Measurements from ENCODE around the gene MACROH2A1.

Gene MACROH2A1

GRCh38 chr5:135353952-135354721 lies 44.9 kb downstream of the MACROH2A1 start:
- DNase-seq (ENCODE audit: low read depth), result no peak

- DNase-seq (ENCODE audit: low read depth), result no peak
These were observed 48.5 kb downstream of the MACROH2A1 start for GRCh38 chr5:135350536-135350935.

- DNase-seq (ENCODE audit: low read depth), result no peak
These were observed 49.1 kb downstream of the MACROH2A1 start for GRCh38 chr5:135349886-135350285.

- no peak for DNase-seq (ENCODE audit: low read depth)
These were observed 49.6 kb downstream of the MACROH2A1 start for GRCh38 chr5:135349451-135349850.

- no peak for DNase-seq (ENCODE audit: low read depth)
These were observed 50.1 kb downstream of the MACROH2A1 start for GRCh38 chr5:135348918-135349317.

- DNase-seq (ENCODE audit: low read depth), result no peak
These were observed 51.6 kb downstream of the MACROH2A1 start for GRCh38 chr5:135347392-135347791.

- DNase-seq (ENCODE audit: low read depth), result no peak
These were observed 52.9 kb downstream of the MACROH2A1 start for GRCh38 chr5:135345956-135346731.

- no peak for DNase-seq (ENCODE audit: low read depth)
These were observed 54.7 kb downstream of the MACROH2A1 start for GRCh38 chr5:135344349-135344748.

GRCh38 chr5:135343413-135343812 lies 55.6 kb downstream of the MACROH2A1 start:
- DNase-seq (ENCODE audit: low read depth), result no peak

GRCh38 chr5:135342551-135342875 lies 56.5 kb downstream of the MACROH2A1 start:
- DNase-seq (ENCODE audit: low read depth), result no peak

GRCh38 chr5:135341696-135342550 lies 57.1 kb downstream of the MACROH2A1 start:
- DNase-seq (ENCODE audit: low read depth), result no peak

GRCh38 chr5:135341016-135341666 lies 57.9 kb downstream of the MACROH2A1 start:
- DNase-seq (ENCODE audit: low read depth), result no peak

- DNase-seq (ENCODE audit: low read depth), result no peak
These were observed 58.5 kb downstream of the MACROH2A1 start for GRCh38 chr5:135340568-135340967.

GRCh38 chr5:135339623-135340022 lies 59.4 kb downstream of the MACROH2A1 start:
- no peak for DNase-seq (ENCODE audit: low read depth)

GRCh38 chr5:135339189-135339588 lies 59.8 kb downstream of the MACROH2A1 start:
- no peak for DNase-seq (ENCODE audit: low read depth)

- no peak for DNase-seq (ENCODE audit: low read depth)
These were observed 62.0 kb downstream of the MACROH2A1 start for GRCh38 chr5:135337064-135337463.

GRCh38 chr5:135335031-135335828 lies 63.8 kb downstream of the MACROH2A1 start:
- no peak for DNase-seq (ENCODE audit: low read depth)

GRCh38 chr5:135333732-135334515 lies 65.1 kb downstream of the MACROH2A1 start:
- DNase-seq (ENCODE audit: low read depth), result no peak

GRCh38 chr5:135332519-135333150 lies 66.4 kb downstream of the MACROH2A1 start:
- DNase-seq (ENCODE audit: low read depth), result no peak

- DNase-seq (ENCODE audit: low read depth), result no peak
These were observed 67.4 kb downstream of the MACROH2A1 start for GRCh38 chr5:135331612-135332011.

Measured in activated T-cell treated with anti-CD3 and anti-CD28 coated beads for 1 hour (primary cell).